Measurements from ENCODE around the gene TNK2.
"Not testable (repeated sequence)": the region's sequence is repeated elsewhere in the genome, so short reads cannot be mapped to it uniquely, and the experiment has no call there.

Gene TNK2

DNA sequence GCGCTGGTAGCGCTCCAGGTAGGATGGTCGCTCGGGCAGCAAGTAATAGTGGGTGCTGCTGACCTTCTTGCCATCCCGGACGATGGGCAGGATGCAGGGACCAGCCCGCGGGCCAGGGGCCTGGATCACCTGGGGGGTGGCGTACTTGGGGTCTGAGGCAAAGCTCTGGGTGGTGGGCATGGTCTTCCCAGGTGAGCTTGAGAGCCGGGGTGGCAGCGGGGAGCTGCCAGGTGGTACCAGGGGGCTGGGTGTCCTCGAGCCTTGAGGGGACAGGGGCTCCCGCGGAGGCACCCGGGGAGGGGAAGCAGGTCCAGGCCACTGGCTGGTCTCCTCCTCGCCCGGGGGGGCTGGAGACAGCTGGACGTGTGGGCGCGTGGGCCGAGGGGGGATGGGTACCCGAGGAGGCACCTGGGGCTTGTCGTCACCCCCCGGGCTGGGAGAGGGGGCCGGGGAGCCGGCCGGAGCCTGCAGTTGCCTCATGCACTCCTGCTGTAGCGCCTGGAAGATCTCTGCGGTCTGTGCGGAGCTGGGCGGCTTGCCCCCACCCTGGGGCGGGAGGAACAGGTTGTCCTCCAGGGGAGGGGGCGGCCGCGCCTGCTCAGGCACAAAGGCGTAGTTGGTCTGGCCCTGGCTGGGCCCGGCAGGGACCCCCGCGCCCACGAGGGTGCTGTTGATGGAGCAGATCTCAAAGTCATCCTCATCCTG, 40.6 kb downstream of the TNK2 start:
- DNase-seq = no peak

DNA sequence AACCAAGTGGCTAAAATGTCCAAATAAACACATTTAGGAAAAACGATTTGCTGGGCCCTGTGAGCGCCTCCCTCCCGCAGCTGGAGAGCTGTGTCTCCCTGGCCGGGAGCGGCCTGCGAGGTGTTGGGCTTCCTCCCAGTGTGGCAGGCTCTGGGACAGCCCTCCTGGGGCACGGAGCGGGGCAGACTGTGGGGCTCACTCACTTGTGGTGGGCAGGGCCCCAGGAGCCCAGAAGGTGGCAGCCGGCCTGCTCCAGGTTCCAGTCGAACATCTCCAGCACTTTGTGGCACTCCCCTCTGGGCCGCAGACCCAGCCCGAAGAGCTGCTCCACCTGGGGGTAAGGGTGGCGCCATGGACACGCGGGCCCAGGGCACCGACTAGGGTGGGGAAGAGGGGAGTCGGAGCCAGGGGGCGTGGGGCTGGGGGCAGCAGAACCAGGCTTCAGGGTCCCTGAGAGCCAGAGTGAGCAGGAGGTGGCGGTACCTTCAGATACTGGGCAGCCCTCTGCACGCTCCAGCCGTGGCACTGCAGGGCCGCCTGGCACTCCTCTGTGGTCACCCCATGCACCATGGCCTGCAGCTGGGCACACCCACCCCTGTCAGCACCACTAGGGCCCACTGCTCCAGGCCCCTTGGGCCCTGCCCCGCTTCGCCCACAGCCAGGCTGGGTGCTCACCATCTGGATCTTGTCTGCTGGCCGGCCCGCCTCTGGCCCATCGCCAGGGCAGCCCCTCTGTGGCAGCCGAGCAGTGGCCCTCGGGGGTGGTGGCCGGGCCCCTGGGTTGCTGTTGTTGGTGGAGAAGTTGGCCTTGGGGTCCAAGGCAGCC, 41.5 kb downstream of the TNK2 start:
- no peak for DNase-seq

DNA sequence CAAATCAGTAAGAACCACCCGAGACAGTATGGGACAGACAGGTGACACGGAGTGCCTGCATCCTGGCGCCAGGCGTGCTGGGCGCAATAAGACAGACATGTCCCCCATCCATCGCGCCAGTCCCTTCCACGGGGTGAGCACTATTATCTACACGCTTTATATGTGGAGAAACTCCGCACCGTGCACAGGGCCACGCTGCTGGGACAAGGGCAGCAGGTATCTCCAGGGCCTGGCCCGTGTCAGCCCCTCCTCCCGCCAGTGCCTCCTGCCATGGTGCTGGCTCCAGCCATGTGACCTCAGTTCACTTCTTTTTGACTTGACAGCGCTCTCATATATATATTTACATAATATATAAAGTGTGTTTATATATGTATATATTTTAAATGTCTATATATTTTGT, 42.6 kb downstream of the TNK2 start:
- DNase-seq = no peak

DNA sequence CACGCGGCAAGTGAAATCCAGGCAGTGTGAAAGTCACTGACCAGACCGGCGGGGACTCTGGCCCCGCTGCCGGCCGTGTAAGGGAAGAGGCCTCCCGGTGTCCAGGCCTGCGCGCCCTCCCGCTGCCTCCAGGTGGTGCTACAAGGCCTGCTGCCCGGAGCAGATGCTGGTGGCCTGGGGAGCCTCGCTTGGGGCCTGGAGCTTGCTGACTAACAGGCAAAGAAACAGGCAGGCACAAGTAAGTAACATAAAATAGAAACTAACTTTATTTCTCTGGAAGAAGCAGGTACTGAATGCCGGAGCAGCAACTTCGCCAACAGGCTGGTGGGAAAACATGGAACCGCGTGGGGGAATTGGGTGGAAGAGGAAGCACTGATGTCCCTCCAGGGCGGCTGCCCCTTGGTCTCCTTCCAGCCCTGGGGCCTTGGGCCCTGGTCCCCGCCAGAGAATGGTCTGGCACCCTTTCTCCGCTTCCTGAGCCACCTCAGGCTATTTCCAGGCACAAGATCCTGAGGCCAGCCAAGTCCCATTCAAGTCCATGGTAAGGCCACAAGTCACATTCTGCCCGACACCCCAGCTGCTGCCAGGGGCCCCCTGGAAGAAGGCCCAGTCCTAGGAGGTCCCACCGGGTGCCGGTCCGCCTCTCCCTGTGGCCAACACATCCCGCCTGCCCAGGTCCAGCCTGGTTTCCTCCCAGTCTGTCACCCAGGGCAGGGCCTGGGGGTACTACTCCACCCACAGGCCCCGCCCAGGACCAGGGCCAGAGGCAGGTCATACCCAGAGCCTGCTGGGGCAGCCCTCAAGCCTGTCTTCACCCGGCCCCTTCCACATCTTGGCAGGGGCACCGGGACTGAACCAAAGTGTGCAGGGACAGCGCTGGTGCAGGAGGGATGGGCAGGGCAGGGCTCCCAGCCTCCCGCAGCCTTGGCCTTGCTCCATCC, 45.0 kb downstream of the TNK2 start:
- peak in 1 of 2 experiments; percentile 25 for DNase-seq

DNA sequence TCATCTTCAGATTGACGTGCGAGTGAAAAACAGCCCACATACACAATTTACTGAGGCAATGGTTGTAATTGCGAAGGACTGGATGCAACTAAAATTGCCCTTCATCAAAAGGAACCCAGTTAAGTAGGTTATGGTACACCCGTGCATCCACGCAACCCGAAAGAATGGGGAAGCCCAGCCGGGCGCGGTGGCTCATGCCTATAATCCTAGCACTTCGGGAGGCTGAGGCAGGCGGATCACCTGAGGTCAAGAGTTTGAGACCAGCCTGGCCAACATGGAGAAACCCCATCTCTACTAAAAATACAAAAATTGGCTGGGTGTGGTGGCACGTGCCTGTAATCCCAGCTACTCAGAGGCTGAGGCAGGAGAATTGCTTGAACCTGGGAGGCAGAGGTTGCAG, 46.0 kb downstream of the TNK2 start:
- DNase-seq = not testable (repeated sequence)

DNA sequence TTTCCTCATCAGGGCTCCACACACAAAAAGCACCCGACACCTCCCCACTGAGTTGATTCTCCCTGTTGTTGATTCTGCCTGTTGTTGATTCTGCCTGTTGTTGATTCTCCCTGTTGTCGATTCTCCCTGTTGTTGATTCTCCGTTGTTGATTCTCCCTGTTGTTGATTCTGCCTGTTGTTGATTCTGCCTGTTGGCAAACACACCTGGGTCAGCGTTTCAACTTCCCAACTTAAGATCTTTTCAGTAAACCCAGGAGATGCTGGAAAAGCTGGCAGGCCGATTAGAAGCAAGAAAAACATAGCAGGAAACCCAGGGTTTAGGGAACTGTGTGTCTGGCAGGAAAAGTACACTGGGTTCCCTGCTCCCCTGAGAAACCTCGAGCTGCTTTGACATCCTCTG, 47.9 kb downstream of the TNK2 start:
- DNase-seq = no peak

DNA sequence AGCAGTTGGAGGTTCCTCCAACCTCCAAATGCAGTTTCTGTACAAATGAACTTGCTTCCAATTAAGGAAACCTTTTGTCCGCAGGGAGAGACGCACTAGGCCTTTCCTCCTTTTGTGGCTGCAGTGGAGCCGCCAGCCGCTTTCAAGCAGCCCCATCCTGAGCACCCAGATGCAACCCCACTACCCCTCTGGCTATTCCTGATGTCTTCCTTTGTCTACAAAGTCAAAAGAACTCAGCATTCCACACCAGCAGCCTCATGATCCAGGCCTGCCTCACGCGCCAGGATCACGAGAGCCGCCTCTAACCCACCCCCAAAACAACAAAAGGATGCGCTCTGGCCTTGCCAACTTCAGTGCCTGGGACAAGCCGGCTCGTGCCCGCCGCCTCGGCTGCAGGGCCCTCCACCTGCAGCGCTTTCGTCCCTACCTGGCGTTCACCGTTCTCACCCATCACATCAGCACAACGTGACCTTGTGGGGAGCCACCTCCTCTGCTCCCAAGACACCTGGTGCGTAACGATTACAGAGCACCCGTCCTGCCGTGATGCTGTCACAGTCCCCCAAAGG, 48.4 kb downstream of the TNK2 start:
- DNase-seq = no peak

DNA sequence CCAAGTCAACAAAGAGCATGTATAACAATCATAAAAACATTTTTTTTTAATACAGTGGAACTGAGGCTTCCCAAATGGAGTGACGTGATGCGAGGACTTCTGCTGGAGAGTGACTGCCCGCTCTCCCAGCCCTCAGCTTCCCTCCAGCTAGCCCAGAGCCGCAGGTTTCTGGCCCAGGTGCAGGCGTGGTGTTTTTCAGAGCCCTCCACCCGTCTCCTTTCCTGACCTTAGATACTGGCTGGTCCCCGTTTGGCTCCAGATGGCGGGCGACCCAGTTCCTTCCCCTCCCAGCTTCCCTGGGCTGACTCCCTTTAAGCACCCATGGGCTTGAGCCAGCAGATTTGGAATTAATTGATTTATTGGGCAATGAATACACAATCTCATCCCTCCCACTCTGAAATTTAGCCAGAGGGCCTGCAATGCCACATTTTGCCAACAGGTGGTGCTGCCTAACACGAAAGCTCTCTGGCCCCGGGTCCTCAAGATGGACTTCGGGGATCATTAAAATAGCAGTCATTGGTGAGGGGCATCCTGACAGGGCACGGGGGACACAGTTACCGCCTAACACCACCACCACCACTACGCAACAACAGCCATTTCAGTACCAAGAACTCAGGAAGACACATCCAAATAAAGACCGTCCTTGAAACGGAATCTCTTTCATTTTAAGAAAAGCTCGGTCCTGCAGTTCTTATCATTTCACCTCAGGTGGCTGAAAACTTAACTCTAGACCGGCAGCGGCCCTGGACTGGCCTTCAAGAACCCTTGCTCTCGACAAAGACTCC, 49.1 kb downstream of the TNK2 start:
- peak in 1 of 2 experiments; percentile 24 for DNase-seq

DNA sequence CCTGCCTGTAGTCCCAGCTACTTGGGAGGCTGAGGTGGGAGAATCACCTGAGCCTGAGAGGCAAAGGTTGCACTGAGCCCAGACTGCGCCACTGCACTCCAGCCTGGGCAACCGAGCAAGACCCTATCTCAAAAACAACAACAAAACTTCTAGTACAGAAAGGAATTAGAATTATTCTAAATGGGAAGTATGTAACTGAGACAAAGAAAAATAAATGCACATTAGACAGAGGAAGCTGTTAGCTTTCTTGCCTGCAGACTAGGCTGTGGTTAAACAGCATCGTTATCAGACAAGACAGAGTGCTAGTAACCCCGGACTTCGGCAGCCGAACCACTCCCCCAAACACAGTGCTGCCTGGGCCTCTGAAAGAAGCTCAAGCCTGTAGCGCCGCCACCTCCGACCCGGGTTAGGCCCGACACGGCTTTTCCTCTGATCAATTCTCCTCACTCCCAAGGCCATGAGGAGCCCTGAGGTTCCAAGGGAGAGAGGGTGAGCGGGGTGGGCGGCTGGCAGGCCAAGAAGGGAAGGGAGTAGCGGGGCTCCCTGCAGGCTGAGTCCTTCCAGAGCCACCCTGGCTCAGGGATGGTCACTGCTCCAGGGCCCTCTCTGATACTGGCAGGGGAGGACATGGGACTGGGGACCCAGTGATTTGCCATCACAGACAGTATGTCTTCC, 51.8 kb downstream of the TNK2 start:
- no peak for DNase-seq

DNA sequence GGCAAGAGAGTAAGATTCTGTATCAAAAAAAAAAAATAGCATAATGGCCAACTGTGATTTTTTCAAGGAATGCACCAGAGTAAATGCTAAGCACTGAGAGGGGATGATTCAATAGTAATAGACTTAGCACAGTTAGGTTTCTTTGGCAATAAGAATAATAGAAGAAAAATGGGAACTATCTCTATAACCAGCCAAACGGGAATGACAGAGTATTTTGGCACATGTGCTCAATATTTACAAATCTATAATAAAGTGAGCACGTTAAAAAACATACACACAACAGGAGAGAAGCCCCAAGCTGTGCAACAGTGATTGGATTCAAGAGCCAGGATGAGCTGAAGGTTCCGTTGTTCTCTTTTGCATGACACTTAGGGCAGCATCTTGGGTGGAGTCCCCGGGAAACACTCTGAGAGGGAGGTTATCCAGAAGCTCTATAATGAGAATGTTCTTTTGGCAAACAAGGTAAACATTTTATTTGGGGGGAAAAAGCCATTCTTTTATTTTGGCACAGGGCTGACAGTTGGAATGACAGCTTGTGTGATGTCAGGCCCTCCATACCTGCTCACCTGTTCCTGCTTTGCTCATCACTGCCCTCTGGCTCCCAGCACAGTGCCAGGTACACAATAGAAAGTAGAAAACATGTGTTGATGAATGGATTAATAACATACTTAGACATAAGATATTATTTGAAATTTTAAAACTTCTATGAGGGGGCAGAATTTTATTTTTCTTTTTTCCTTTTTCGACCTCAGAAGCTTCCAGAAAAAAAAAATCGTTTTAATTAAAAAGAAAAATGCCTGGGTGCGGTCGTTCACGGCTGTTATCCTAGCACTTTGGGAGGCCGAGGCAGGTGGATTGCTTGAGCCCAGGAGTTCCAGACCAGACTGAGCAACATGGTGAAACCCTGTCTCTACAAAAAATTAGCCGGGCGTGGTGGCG, 52.6 kb downstream of the TNK2 start:
- DNase-seq = no peak

DNA sequence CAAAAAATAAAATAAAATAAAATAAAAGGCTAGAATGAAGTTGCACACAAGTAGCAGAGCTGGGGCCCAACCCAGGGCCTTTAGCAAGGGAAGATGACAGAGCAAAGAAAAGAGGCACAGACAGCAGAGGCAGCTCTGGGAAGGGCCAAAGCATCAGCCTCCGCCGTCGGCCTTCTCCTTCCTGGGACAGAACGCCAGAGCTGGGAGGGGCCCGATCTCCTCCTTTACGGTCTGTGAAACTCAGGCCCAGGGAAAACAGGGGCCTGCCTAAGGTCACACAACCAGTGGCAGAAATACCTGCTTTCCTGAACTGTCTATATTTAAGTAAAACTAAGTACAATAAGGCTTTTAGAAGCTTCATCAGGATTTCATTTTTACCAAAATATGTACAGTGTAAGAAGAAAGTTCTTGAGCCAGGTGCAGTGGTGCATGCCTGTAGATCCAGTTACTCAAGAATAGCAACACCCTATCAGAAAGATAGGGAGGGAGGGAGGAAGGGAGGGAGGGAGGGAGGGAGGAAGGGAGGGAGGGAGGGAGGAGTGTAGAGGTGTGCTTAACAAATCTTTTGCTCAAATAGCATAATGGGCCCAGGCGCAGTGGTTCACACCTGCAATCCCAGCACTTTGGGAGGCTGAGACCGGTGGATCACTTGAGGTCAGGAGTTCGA, 53.6 kb downstream of the TNK2 start:
- no peak for DNase-seq

DNA sequence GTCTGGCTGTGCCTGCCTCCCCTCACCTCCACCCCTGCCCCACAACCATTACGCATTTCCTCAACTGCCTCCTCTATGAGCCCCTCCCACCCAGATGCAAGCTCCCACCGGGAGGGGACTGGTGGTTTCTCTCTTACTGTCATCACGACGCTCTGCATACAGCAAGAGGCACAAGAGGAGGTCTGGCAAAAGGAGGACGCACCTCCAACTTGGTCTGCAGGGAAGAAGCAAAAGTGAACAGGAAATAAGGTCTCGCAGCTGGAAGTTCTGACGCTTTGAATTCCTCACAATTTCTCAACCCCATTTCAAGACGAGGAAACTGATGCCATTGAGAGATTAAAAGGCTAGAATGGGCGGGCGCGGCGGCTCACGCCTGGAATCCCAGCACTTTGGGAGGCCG, 54.4 kb downstream of the TNK2 start:
- DNase-seq = no peak

DNA sequence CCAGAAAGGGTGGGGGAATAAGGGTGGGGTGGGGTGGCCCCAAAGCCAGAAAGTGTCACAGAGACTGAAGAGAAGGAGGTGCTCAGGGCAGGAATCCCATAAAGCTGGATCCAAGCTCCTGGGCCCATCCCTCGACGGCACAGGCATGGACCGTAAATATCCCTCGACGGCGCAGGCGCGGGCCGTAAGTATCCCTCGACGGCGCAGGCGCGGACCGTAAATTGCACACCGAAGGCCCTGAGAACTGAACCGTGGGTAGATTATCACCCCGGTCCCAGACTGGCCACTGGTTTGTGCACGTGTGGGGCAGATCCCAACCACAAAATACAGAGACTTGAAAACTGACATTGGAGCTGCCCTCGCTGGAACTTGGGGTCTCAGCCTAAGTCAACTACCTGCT, 55.3 kb downstream of the TNK2 start:
- DNase-seq = no peak

DNA sequence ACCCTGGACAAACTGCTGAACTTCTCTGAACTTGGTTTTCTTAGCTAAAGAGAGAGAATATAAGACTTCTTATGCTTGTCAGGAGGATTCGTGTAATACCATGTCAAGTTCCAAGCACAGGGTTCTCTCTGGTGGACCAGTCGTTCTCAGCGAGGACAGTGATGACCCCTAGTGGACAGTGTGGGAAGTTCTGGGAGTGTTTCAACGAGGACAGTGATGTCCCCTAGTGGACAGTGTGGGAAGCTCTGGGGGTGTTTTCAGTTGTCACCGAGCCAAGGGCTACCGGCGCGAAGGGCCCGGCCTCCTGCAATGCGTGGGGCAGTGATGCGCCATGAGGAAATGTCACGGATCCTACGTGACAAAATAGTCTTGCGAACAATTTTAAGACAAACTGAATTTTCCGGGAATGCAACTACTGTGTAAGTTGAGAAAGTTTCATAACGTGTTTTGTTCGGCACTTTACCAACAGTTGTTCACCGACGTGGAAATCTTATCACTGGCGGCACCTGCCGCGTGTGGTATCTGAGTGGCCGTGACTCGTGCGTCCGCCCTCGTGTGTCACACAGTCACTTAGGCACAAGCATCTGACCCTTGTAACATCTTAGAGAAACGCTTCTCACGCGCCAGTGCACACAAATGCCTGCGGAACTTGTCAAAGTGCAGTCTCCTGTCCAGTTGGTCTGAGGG, 57.4 kb downstream of the TNK2 start:
- peak; percentile 67 to 87 for DNase-seq

DNA sequence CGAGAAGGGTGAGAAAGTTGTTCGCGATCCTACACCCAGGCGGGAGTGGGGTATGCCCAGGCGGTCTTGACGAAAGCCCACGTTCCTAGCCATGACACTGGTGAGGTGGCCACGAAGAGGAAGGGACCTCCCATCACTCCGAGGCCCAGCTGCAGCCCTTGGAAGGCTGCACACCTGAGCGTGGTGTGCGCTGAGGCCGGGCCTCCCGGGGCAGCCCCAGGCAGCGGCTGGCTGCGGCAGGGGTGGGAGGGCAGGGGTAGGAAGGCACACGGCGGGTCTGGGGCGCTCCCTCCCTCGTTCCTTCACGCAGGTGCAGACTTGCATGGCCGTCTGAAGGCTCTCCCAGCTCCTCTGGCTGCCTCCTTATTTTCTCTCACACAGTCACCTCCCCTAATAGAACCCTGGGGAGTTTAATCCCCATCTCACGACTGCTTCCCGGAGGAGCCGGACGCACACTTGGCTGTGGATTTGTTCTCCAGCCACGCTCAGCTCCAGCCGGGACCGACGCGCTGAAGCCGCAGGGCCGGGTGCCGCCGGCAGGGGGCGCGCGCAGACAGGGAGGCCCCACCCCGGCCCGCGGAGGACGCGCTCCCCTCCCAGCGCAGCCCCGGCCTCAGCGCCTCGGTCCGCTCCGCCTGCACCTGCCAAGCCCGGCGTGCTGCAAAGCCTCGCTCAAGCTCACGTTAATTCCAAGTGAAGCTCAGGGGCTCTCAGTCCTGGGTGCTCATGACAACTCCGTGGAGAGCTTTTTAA, 58.9 kb downstream of the TNK2 start:
- DNase-seq = no peak

DNA sequence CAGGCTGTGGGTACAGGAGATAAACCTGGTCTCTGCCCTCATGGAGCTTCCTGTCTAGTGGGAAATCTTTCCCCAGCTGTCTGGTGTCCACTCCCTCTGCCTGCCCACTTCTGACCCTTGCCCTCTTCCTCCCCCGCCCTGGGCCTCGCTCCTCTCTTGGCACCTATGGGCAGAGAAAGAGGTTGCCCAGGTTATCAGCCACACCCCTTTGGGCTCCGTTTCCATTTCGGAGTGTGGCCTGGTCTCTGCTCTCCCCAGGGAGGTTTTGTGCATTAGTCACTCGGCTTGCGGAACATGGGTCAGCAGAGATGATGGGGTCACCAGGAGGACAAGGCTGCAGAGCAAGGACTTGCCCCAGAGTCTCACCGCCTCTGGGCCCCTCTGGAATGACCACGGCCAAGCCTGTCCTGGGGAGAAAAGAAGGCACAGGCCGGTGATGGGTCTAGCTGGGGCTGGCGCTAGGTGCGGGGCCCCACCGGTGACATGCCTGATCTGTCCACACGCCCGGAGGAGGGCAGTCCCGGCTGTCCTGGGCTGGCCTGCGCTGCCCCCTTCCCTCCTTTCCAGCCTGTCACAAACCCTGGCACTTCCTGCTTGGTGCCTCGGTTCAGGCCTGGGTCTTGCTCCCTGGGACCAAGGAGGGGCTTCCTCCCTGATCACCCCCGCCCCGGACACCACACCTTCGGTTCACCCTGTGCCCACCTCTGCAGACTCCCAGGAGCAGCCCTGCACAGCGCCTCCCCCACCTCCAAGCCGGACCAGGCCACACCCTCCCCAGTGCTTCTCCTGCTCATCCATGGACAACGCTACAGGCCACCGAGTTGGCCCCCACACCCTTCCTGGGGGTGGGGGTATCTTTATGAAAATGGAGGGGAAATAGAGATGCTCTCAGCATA, 61.0 kb downstream of the TNK2 start:
- DNase-seq = peak in 1 of 2 experiments; percentile 33

DNA sequence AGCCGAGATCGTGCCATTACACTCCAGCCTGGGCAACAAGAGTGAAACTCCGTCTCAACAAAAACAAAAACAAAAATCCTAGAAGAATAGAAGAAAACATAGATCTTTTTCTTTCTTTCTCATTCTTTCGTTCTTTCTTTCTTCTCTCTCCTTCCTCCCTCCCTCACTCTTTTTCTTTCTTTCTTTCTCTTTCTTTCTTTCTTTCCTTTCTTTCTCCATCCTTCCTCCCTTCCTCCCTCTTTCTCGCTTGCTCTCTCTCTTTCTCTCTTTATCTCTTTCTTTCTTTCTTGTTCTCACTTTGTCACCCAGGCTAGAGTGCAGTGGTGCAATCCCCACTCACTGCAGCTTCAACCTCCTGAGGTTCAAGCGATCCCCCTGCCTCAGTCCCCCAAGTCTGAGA, 62.9 kb downstream of the TNK2 start:
- DNase-seq = no peak
